ENCODE measurements around the gene ANKRD44.

Gene ANKRD44

GRCh38 chr2:197205585-197206215 is 104.9 kb downstream of the ANKRD44 start:
- no peak for DNase-seq

- peak; percentile 29 for DNase-seq
These were observed 105.9 kb downstream of the ANKRD44 start for GRCh38 chr2:197204519-197205250.

- no peak for DNase-seq
These were observed 108.7 kb downstream of the ANKRD44 start for GRCh38 chr2:197201874-197202273.

GRCh38 chr2:197200762-197201058 is 109.9 kb downstream of the ANKRD44 start:
- no peak for DNase-seq

GRCh38 chr2:197200051-197200761 is 110.4 kb downstream of the ANKRD44 start:
- no peak for DNase-seq

GRCh38 chr2:197198890-197199289 is 111.7 kb downstream of the ANKRD44 start:
- DNase-seq, result no peak

- no peak for DNase-seq
These were observed 112.7 kb downstream of the ANKRD44 start for GRCh38 chr2:197197895-197198311.

GRCh38 chr2:197196541-197197180 is 113.9 kb downstream of the ANKRD44 start:
- no peak for DNase-seq

- no peak for DNase-seq
These were observed 115.1 kb downstream of the ANKRD44 start for GRCh38 chr2:197195518-197195917.

- DNase-seq, result no peak
These were observed 118.6 kb downstream of the ANKRD44 start for GRCh38 chr2:197191940-197192322.

GRCh38 chr2:197191177-197191939 is 119.2 kb downstream of the ANKRD44 start:
- peak; percentile 37 for DNase-seq

- DNase-seq, result no peak
These were observed 120.5 kb downstream of the ANKRD44 start for GRCh38 chr2:197190100-197190432.

GRCh38 chr2:197189426-197190099 is 121.0 kb downstream of the ANKRD44 start:
- peak; percentile 46 for DNase-seq

GRCh38 chr2:197185676-197186075 is 124.9 kb downstream of the ANKRD44 start:
- DNase-seq, result no peak

- DNase-seq, result no peak
These were observed 125.5 kb downstream of the ANKRD44 start for GRCh38 chr2:197184959-197185586.

GRCh38 chr2:197183355-197183754 is 127.2 kb downstream of the ANKRD44 start:
- DNase-seq, result peak; percentile 42

GRCh38 chr2:197182668-197183067 is 127.9 kb downstream of the ANKRD44 start:
- DNase-seq, result no peak

- DNase-seq, result peak; percentile 29
These were observed 129.1 kb downstream of the ANKRD44 start for GRCh38 chr2:197181491-197181890.

GRCh38 chr2:197179744-197180498 is 130.7 kb downstream of the ANKRD44 start:
- DNase-seq, result no peak

GRCh38 chr2:197176522-197176921 is 134.1 kb downstream of the ANKRD44 start:
- no peak for DNase-seq

Measured in fibroblast of skin of back (primary cell).